Gastrocnemius medialis (tissue), 4 donors: ENCODE results near the gene CIB2. TPM values are rescaled to one million over a fixed set of nuclear protein-coding genes. Genes with fewer than 3 reads are reported as not detected.

Experiments
- ATAC-seq, 2 donors: fragments of 150-250 bp; one replicate each; pipeline ENCODE4 v1.9.1; 2016
- DNase-seq, 2 donors: peaks; one replicate each; pipeline ENCODE4 v3.0.0-alpha.2; 2019
- H3K27ac ChIP-seq, 4 donors: fragments of 200-600 bp; sonication (generic); 1 replicate in 1 of 4; 2 replicates in 3 of 4; pipeline ENCODE4 v1.5.1; 2016 to 2018; ENCODE audit warnings: mild to moderate bottlenecking in 2 of 4, moderate library complexity in 1 of 4
- H3K27me3 ChIP-seq, 3 donors: fragments of 200-600 bp; sonication (generic) in 2 of 3; 1 replicate in 1 of 3; 2 replicates in 2 of 3; pipeline versions ENCODE4 v1.5.1 to v1.6.0; 2016 to 2019; ENCODE audit warnings: mild to moderate bottlenecking in 1 of 3, moderate library complexity in 1 of 3
- H3K36me3 ChIP-seq, 2 donors: fragments of 200-600 bp; sonication (generic) in 1 of 2; one replicate each; pipeline ENCODE4 v1.5.1; 2017 to 2018
- H3K4me1 ChIP-seq, 2 donors: fragments of 200-600 bp; sonication (generic) in 1 of 2; one replicate each; pipeline ENCODE4 v1.5.1; 2016 to 2017; ENCODE audit warnings: mild to moderate bottlenecking in 2 of 2
- H3K4me3 ChIP-seq, 4 donors: fragments of 200-600 bp; sonication (generic) in 3 of 4; 1 replicate in 1 of 4; 2 replicates in 3 of 4; pipeline ENCODE4 v1.5.1; 2016 to 2019; ENCODE audit warnings: mild to moderate bottlenecking in 2 of 4
- H3K9me3 ChIP-seq, 3 donors: fragments of 200-600 bp; sonication (generic) in 2 of 3; 1 replicate in 1 of 3; 2 replicates in 2 of 3; pipeline ENCODE4 v1.5.1; 2016 to 2019
- POLR2A ChIP-seq, 2 donors: fragments of 450-650 bp; IDR thresholded peaks; one replicate each; pipeline ENCODE4 v1.6.1; 2017; ENCODE audit warnings: antibody characterized with exemption in 2 of 2, mild to moderate bottlenecking in 2 of 2, moderate library complexity in 2 of 2
- in situ Hi-C, 4 donors: fragments of 200-750 bp; cut with MboI; loops; one replicate each; pipeline versions ENCODE4 v1.15.0 to v1.8.0; 2017; ENCODE audit warnings: low sequenced_read_pairs in 4 of 4
- intact Hi-C: fragments of 100-400 bp; cut with DNase I; formaldehyde crosslinking; loops from one replicate; pipeline ENCODE4 v1.15.1; 2023; ENCODE audit warnings: low total_unique reads
- total RNA-seq, 4 donors: library from RNA; depleted of rRNA; stranded (reverse); fragments of >200 nt; gene quantifications; one replicate each; pipeline versions ENCODE4 v1.1.0 to v1.2.3, GENCODE V29; 2016
- TF ChIP-seq, protein P1 (sequence below), 5 experiments: fragments of 450-650 bp in 3 of 5; fragments of 200-600 bp in 2 of 5; sonication (generic) in 2 of 5; IDR thresholded peaks in 4 of 5; conservative IDR thresholded peaks in 1 of 5; 1 replicate in 4 of 5; 2 replicates in 1 of 5; pipeline ENCODE4 v1.5.1; 2016 to 2019; ENCODE audit warnings: antibody characterized with exemption in 5 of 5, mild to moderate bottlenecking in 3 of 5, moderate library complexity in 3 of 5

Gene CIB2
- total RNA-seq, 4 donors from 2014 or later: 5.6 to 14.4 (median 6.7) TPM

DNA sequence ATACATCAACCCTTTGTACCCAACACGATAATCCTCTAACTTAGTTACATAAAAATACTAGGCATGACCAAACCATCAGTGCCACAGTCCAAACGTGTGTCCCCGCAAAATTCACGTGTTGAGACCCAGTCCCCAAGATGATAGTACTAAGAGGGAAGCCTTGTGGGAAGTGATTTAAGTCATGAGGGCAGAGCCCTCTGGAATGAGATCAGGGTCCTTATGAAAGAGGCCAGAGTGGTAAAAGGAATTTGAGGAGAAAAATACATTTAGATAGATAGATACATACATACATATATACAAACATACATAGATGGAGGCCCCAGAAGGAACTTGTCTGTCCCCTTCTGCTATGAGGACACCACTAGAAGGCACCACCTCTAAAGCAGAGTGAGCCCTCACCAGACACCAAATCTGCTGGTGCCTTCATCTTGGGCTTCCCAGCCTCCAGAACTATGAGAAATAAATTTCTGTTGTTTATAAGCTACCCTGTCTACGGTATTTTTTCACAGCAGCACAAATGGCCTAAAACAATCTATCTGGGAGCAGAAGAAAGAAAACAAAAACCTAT, 61.7 kb downstream of the CIB2 start:
- no peaks in the 10 kb centered on the region for H3K9me3 ChIP-seq
- TF ChIP-seq, protein P1, sequence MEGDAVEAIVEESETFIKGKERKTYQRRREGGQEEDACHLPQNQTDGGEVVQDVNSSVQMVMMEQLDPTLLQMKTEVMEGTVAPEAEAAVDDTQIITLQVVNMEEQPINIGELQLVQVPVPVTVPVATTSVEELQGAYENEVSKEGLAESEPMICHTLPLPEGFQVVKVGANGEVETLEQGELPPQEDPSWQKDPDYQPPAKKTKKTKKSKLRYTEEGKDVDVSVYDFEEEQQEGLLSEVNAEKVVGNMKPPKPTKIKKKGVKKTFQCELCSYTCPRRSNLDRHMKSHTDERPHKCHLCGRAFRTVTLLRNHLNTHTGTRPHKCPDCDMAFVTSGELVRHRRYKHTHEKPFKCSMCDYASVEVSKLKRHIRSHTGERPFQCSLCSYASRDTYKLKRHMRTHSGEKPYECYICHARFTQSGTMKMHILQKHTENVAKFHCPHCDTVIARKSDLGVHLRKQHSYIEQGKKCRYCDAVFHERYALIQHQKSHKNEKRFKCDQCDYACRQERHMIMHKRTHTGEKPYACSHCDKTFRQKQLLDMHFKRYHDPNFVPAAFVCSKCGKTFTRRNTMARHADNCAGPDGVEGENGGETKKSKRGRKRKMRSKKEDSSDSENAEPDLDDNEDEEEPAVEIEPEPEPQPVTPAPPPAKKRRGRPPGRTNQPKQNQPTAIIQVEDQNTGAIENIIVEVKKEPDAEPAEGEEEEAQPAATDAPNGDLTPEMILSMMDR (IDR thresholded peaks at IDR 0.05 in 4 of 5, conservative IDR thresholded peaks at IDR 0.05 in 1 of 5): no peak
- TF ChIP-seq POLR2A (IDR thresholded peaks at IDR 0.05): no peak
- H3K4me3 ChIP-seq: no peak overlapping the region
- DNase-seq: no peak
- ATAC-seq: no peak
- H3K27ac ChIP-seq: peak overlapping the region; percentile 71 to 83 (median 74)
- H3K27me3 ChIP-seq: no peaks in the 10 kb centered on the region
- no peaks in the 10 kb centered on the region for H3K36me3 ChIP-seq
- intact Hi-C loops: no loop called here
- H3K4me1 ChIP-seq: peaks cover 76 to 83% of the 10 kb centered on the region in 2 donors
- in situ Hi-C loops: loop anchor here in 1 of 4 donors (10.0 kb wide), 1 partner anchor 55 kb away; no protein-coding TSS in a partner anchor

DNA sequence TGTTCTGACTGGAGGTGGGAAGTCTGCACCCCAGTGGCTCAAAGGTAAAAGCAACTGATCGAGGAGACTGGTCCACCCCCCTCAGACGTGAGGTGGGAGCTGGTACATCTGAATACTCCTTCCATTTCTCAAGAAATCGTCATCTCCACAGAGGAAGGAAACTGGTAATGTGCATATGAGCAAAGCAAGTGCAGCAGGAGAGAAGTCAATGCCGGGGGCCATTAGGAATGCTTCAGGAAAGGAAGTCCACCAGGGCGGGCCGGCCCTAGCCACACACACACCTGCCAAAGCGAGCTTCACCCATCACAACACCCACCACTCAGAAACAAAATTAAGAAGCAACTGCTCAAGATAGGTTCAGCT, 62.2 kb downstream of the CIB2 start:
- Histone ChIP-seq H3K4me3 (no peak overlapping the region), H3K27me3 (no peaks in the 10 kb centered on the region), H3K27ac (peak overlapping the region; percentile 71 to 83 (median 74)), H3K36me3 (no peaks in the 10 kb centered on the region), H3K4me1 (peaks cover 80 to 87% of the 10 kb centered on the region in 2 donors), H3K9me3 (no peaks in the 10 kb centered on the region)
- in situ Hi-C loops: loop anchor here in 1 of 4 donors (10.0 kb wide), 1 partner anchor 54 kb away; no protein-coding TSS in a partner anchor
- intact Hi-C loops: no loop called here
- DNase-seq: no peak
- ATAC-seq: no peak
- no peak for TF ChIP-seq POLR2A (IDR thresholded peaks at IDR 0.05)
- TF ChIP-seq, protein P1 (IDR thresholded peaks at IDR 0.05 in 4 of 5, conservative IDR thresholded peaks at IDR 0.05 in 1 of 5): no peak

DNA sequence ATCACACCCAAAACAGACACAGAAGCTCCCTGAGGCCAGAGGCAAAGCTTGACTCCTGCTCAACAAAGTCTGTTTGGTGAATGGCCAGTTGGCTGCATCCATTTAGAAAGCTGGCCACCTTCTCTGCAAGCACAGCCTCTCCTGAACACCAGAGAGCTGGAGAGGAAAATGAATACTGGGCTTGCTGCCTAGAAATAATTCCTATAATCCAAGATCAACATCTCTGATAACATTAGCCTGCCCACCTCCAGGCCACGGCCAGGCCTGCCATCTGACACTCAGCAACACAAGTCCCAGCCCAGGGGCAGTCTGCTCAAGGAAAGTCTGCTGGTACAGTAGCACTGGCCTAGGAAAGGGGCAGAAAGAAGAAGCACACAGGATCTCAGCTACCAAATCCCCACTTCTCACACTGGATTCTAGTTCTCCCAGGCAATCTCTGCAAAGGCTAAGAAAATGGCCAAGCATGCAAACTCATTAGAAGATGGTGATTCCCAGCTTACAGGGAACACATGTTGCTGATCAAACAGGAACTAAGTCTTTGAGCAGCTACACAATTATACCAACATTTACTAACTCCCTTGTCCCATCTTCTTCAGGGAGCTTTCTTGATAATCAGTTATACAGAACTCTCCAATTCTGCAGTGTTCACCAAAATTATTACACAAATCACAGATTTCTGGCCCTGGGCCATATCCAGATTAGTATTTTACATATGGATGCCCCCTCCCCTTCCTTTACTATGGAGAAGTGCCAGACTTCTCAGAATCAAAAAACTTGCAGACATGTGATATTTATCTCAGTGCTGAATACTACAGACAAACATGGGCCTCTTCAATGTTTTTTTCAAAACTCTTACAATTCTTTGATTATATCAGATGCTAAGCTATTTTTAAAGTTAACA, 63.7 kb downstream of the CIB2 start:
- H3K27ac ChIP-seq: peak overlapping the region; percentile 71 to 83 (median 74)
- peaks cover 88 to 96% of the 10 kb centered on the region in 2 donors for H3K4me1 ChIP-seq
- intact Hi-C loops: no loop called here
- TF ChIP-seq POLR2A (IDR thresholded peaks at IDR 0.05): no peak
- TF ChIP-seq, protein P1 (IDR thresholded peaks at IDR 0.05 in 4 of 5, conservative IDR thresholded peaks at IDR 0.05 in 1 of 5): no peak
- ATAC-seq (peak in 1 of 2 donors; percentile 8), DNase-seq (no peak)
- H3K4me3 ChIP-seq: no peak overlapping the region
- in situ Hi-C loops: loop anchor here in 1 of 4 donors (10.0 kb wide), 1 partner anchor 53 kb away; no protein-coding TSS in a partner anchor
- H3K27me3 ChIP-seq: no peaks in the 10 kb centered on the region
- H3K9me3 ChIP-seq: no peaks in the 10 kb centered on the region
- no peaks in the 10 kb centered on the region for H3K36me3 ChIP-seq

DNA sequence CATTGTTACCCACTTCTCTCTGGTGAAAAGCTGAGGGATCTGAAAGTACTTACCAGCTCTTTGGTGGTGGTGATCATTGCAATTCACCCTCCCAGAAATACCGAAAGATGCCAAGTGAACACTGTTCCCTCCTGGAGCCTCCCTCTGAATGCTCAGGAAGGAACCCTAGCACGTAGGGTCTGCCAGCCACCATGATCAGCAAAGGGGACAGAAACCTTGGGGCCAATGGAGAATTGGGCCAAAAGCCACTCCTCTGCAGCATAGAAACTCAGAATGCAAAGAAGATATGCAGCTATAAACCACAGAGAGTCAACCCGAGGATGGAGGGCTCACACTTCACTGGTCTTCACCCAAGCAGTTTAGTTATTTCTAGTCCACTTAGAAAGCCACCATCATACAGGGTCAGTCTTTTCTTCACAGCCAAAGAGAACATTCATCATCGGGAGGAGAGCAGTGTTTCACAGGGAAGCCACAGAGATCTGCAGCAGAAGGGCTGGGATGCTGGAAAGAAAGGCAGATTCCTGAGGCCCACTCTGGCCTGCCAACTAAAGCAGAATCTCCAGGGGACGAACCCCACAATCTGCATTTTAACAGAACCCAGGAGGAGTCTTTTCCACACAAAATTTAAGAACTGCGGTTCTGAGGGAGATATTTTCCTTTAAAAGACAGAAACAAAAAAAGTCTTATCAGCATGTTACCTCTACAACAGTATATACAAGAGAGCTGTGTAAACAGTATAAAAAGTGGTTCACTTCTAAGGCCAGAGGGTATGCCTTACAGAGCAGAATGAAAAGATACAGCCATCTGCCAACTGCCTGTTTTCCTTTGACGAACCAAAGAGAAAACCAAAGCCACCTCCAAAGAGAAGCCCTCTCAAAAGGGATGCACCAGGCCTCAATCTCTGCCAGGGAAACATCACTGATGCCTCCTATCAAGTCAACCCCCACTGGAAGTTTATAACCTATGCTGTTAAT, 65.0 kb downstream of the CIB2 start:
- TF ChIP-seq, protein P1 (IDR thresholded peaks at IDR 0.05 in 4 of 5, conservative IDR thresholded peaks at IDR 0.05 in 1 of 5): no peak
- no peak for TF ChIP-seq POLR2A (IDR thresholded peaks at IDR 0.05)
- no peak for DNase-seq
- peak overlapping the region; percentile 71 to 83 (median 74) for H3K27ac ChIP-seq
- no peak for ATAC-seq
- H3K36me3 ChIP-seq: no peaks in the 10 kb centered on the region
- no peaks in the 10 kb centered on the region for H3K27me3 ChIP-seq
- peaks cover 85 to 97% of the 10 kb centered on the region in 2 donors for H3K4me1 ChIP-seq
- intact Hi-C loops: loop anchor here (2.0 kb wide), 1 partner anchor 71 kb away; no protein-coding TSS in a partner anchor
- no peak overlapping the region for H3K4me3 ChIP-seq
- no peaks in the 10 kb centered on the region for H3K9me3 ChIP-seq
- in situ Hi-C loops: loop anchor here in 1 of 4 donors (10.0 kb wide), 1 partner anchor 51 kb away; no protein-coding TSS in a partner anchor
